CD4-positive, alpha-beta T cell treated with Interleukin-15 for 1 hour (primary cell): ENCODE data around the gene CD300LG.
A peak's percentile ranks its signal among the peaks of the same experiment; 100 is the strongest.
"Not testable (repeated sequence)": the region's sequence is repeated elsewhere in the genome, so short reads cannot be mapped to it uniquely, and the experiment has no call there.

Experiments used
- DNase-seq: peaks from one replicate; pipeline ENCODE4 v3.0.0-alpha.2; 2020

Gene CD300LG

DNA sequence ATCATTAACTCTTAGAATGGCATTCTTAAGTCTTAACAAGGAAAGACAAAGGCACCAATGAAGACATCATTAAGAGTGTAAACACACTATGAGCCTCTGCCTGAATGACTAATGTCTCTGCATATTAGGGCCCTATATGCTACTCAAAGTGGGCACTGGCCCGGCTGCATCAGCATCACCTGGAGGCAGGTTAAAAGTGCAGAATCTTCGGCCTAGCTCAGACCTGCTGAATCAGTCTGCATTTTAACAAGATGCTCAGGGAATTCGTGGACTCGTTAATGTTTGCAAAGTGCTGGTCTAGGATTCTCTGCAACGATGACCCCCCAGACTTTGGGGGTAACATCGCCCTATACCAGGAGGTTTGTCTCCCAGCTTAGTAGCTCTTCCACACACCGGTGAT, 20.8 kb upstream of the CD300LG start:
- no peak for DNase-seq

DNA sequence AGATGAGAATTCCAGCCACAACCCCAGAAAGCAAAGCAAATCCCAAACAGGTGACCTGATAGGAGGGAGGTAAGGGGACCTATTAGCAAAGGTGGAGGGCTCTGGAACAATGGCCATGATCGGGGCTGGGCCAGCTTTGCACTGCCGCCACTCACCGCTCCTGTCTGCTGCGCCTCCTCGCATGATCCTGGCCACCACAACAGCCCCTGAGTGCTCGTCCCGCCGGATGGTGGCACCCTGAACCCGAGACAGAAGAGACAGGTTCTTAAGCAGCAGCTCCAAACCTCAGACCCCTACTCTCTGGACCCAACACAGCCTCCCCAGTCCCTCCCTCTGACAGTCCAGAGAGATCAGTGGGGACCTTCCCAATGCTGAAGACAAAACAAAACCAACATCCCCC, 19.4 kb upstream of the CD300LG start:
- no peak for DNase-seq

DNA sequence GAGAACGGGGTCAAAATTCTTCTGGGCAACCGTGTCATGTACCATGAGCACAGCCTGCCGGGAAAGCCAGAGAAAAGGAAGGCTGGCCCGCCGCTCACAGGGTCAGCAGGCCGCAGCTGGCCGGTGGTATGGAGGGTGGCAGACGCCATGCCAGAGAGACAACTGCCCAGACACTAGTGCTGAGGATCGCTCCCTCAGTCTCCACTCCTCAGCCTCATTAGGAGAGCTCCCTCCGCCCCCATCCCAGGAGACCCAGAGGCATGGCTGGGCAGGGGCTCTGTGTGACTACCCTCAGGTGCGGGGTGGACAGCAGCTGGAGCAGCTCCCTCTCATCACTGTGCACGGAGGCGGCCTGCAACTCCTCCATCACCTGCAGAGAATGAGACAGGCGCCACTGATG, 17.2 kb upstream of the CD300LG start:
- DNase-seq = no peak

DNA sequence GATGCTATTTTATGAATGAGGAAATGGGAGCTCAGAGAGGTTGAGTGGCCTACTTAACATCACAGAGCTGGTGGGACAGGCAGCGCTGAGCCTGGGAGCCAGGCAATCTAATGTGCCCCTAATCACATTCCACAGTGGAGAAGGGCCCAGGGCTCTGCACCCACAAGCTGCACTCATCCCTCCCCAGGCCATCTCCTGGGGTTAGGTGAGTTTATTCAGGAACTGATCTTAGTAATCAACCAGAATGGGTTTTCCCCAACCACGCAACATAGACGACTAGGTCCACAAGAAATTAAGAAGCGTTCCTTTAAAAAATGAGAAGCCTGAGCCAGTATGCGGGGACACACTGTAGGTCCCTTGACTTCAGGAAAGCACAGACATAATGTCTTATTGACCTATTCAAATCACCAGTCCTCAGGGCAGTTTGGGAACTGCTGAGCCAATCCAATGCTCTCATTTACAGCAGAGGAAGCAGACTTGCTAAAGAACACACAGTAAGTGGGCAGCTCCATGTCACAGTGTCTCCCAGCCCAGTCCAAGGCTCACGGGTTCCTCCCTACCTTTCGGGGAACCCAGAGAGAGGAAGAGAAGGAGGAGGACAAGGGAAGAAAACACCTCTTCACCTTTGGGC, 16.4 kb upstream of the CD300LG start:
- no peak for DNase-seq

GRCh38 chr17:43831633-43832032, 15.3 kb upstream of the CD300LG start:
- DNase-seq = no peak

- DNase-seq = no peak
Measured at GRCh38 chr17:43832168-43832975, 14.6 kb upstream of the CD300LG start.

DNA sequence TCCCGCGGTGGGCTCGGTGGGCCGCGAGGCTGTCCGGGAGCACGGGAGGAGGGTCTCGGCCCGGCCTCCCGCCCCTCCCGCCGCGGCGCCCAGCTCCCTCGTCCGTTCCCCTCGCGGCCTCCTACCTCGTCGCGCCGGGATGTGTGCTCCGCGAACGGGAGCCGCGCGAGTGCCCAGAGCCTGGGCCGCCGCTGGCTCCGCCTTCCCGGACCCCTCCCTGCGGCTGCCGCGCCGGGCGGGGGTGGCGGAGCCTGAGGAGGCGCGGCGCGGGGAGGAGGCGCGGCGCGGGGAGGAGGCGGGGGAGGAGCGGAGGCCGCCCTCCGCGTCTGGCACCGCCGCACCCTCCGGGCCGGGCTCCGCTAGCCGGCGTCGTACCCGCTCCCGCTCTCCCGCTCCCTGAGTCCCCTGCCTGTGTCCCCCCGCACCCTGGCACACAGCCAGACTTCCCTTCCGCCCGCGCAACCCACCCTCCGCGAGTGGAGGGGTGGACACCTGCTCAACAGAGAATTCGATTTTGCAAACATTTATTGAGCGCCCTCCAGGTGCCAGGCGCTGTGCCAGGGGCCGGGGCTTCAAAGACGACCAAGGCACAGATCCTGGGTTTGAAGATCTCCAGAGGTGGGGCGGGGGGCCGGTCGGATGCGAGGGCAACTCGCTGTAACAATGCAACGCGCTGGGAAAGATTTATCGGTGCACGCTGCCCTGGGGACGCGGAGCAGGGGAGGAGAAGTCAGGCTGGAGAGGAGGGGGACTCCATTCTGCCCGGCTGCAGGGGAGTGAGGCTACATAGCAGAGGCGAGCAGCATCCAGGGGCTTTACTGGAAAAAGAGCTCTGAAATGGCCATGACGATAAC, 13.8 kb upstream of the CD300LG start, which contains the start of gene MPP3:
MPP3 (minus strand) TSS at position 171 of the 854 bp plus-strand sequence. CDS start 1,240 bp downstream, outside the sequence.
- peak; percentile 47 for DNase-seq

GRCh38 chr17:43834106-43834505, 12.9 kb upstream of the CD300LG start:
- no peak for DNase-seq

DNA sequence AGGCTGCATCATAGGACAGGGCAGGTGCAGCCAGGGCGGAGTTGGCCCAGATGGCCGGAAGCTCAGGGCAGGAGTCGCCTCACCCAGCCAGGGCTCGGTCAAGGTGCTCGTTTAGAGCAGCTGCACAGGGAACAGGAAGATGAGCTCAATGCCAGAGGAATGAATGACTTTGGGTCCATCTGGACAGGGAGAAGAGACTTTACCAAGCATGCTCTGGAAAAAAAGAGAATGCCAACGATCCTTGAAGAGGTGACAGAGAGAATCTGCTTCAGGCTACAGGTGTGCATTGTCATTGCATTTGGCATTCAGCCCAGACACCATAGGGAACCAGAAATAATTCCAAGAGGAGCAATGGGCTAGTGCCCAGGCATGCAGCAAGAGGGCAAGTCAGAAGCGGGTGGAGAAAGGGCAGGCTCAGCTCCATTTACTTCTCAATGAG, 7.3 kb upstream of the CD300LG start:
- DNase-seq = no peak

GRCh38 chr17:43840814-43841213, 6.2 kb upstream of the CD300LG start:
- DNase-seq = no peak

- no peak for DNase-seq
Measured at GRCh38 chr17:43841282-43841681, 5.7 kb upstream of the CD300LG start.

DNA sequence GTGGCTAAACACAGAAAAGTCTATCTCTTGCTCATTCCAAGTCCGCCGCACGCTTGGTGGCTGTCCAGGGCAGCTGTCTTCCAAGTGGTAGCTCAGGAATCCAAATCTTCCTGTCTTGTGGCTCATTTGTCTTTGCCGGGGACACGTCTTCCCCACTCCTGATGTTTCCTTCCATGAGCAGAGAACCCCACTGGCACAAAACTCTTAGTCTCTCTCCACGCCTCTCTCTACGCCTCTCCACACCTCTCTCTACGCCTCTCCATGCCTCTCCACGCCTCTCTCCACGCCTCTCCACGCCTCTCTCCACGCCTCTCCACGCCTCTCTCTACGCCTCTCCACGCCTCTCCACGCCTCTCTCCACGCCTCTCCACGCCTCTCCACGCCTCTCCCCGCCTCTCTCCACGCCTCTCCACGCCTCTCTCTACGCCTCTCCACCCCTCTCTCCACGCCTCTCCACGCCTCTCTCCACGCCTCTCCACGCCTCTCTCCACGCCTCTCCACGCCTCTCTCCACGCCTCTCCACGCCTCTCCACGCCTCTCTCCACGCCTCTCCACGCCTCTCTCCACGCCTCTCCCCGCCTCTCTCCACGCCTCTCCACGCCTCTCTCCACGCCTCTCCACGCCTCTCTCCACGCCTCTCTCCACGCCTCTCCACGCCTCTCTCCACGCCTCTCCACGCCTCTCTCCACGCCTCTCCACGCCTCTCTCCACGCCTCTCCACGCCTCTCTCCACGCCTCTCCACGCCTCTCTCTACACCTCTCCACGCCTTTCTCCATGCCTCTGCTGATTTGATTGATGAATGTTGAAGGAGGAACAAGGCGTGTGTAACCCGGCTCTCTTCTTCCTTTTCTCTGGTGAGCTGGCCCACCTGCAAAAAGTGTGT, 4.6 kb upstream of the CD300LG start:
- DNase-seq = not testable (repeated sequence)

GRCh38 chr17:43842975-43843325, 4.0 kb upstream of the CD300LG start:
- no peak for DNase-seq

DNA sequence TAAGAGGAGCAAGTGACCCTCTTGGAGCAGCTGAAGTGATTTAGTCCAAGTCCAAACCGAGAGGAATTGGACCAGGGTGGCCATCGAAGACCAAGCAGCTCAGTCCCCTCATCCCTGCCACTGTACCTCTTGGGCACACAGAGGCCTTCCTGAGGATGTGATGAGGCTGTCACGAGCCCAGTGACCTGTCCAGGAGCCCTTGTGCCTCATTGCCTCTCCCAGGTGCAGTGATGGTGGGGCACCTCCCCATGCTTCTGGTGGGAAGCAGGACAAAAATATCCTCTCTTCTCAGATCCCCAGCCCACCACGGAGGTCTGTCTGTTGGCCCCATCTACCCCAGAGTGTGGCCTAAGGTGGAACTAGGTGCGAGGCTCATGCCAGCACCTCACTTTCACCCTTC, 2.7 kb upstream of the CD300LG start:
- DNase-seq = no peak

DNA sequence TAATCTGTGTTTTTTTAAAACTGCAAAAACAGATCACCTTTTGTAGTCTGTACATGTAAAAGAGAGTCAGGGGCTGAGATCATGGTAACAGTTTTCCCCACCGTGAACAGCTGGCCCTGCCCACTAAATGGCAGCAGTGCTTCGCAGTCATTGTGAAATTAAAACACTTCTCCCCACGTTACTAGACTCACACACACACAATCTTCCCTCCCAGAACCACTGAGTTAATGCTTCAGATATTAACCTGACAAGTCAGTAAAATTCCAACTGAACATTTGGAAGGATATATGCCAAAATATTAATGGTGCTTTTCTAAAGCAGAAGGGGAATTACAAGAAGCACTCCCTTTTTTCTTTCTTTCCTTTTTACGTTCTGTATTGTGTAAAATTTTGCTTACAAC, 1.2 kb upstream of the CD300LG start:
- no peak for DNase-seq

DNA sequence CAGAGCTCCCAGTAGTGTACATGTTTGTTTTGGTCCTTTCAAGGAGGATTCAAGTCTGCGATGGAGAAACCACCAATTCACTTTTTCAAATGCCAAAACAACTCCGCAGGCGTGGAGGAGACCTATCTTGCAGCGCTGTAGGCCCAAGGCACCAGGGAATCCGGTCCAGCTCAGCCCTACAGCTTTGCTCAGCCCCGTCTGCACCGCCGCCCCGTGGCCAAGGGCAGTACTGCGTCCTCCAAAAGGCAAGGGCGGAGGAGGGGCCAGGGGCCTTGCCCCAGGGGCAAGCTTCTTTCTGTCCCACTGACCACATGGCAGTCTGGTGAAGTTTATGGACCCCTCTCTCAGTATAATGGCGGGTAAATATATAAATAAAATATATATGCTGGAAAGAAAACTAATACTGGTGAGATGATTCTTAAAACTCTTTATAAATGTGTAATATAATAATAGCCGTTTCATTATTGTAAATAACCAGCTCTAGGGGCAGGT, 709 bp upstream of the CD300LG start:
- peak; percentile 55 for DNase-seq

DNA sequence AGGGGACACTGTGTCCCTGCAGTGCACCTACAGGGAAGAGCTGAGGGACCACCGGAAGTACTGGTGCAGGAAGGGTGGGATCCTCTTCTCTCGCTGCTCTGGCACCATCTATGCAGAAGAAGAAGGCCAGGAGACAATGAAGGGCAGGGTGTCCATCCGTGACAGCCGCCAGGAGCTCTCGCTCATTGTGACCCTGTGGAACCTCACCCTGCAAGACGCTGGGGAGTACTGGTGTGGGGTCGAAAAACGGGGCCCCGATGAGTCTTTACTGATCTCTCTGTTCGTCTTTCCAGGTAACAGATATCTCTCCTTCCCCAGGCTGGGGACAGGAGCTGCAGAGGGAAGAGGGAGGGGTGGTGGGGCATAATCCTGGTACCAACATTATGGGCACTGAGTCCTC, 1.6 kb downstream of the CD300LG start:
- DNase-seq = no peak

- DNase-seq = no peak
Measured at GRCh38 chr17:43849116-43849515, 2.1 kb downstream of the CD300LG start.

- no peak for DNase-seq
Measured at GRCh38 chr17:43852571-43852970, 5.6 kb downstream of the CD300LG start.

- no peak for DNase-seq
Measured at GRCh38 chr17:43853546-43853945, 6.6 kb downstream of the CD300LG start.

DNA sequence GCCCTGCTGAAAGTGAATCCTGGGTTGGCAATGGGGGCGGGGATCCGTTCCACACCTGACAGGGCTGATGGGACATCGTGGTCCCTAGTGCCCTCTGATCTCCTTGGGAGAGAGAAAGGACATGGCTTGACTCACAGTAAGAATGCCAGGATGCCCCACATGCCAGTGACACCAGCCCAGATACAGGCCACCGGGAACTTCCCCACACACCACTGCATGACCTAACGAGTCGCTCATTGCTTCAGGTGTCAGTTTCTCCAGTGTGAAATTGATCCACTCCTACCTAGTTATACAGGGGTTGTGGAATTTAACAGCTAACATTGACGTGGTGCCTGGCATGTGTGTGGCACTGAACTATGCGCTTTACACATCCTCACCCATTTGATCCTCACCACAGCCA, 7.5 kb downstream of the CD300LG start:
- no peak for DNase-seq

GRCh38 chr17:43855061-43855460, 8.1 kb downstream of the CD300LG start:
- DNase-seq = no peak
